A549 treated with GW870086 at 1 μM for 4 hours (cell line): ENCODE measurements around the gene GNB1. TPM values are rescaled to one million over a fixed set of nuclear protein-coding genes. Genes with fewer than 3 reads are reported as not detected.

Source experiments
- total RNA-seq: library from RNA; stranded (reverse); fragments of 200-300 nt; extraction: Qiagen RNA extraction; gene quantifications from 5 replicates; pipeline ENCODE4 v1.2.3, GENCODE V29; 2022; ENCODE audit warnings: low read depth

Gene GNB1
- total RNA-seq: 174 to 207 TPM (median 197 TPM) in 5 replicates

GRCh38 chr1:1890506-1891348 is at the start of gene GNB1:
TSS of gene GNB1 (minus strand) at chr1:1891087. CDS start at chr1:1825453, 65,634 bp downstream.

GRCh38 chr1:1918901-1919303 is 28.0 kb upstream of the GNB1 start, which contains the start of gene TMEM52:
TSS of gene TMEM52 (minus strand) at chr1:1919279. CDS start at chr1:1919265, 14 bp downstream.

GRCh38 chr1:1914971-1915692 is 24.2 kb upstream of the GNB1 start, which contains the start of gene CALML6:
TSS of gene CALML6 (plus strand) at chr1:1915260. CDS start at chr1:1915281, 21 bp downstream.

GRCh38 chr1:1777950-1778662 is 112.8 kb downstream of the GNB1 start, which contains the start of gene NADK:
TSS of gene NADK (minus strand) at chr1:1778470. CDS start at chr1:1765406, 13,064 bp downstream.

Other genes starting within 250 kb of the GNB1 start
- 23.7 to 26.4 TPM (median 23.8 TPM) in 5 replicates for gene CDK11B, start 232.1 kb downstream of the GNB1 start, total RNA-seq
- gene SLC35E2B, start 198.3 kb downstream of the GNB1 start, total RNA-seq: 9.1 to 12.8 TPM (median 12.1 TPM) in 5 replicates
- gene CDK11A, start 166.7 kb downstream of the GNB1 start, total RNA-seq: 19.1 to 25.9 TPM (median 23.5 TPM) in 5 replicates
- 27.9 to 40.6 TPM (median 35.7 TPM) in 5 replicates for gene NADK, start 112.6 kb downstream of the GNB1 start, total RNA-seq
- gene CALML6, start 24.2 kb upstream of the GNB1 start, total RNA-seq: 0.17 to 0.49 TPM (median 0.26 TPM) in 4 of 5 replicates, not detected in the other
- gene TMEM52, start 28.2 kb upstream of the GNB1 start, total RNA-seq: 0.65 to 0.80 TPM (median 0.74 TPM) in 5 replicates
- gene CFAP74, start 112.7 kb upstream of the GNB1 start, total RNA-seq: 0.05 TPM in 1 of 5 replicates, not detected in the others
- gene GABRD, start 128.3 kb upstream of the GNB1 start, total RNA-seq: 0.23 to 1.1 TPM (median 0.63 TPM) in 5 replicates
- 8.5 to 9.6 TPM (median 9.5 TPM) in 5 replicates for gene PRKCZ, start 159.3 kb upstream of the GNB1 start, total RNA-seq